NCI-H1436 treated with DMSO at 0.1 percent for 48 hours (cell line): ENCODE results near the gene RABGGTB.
A peak's percentile ranks its signal among the peaks of the same experiment; 100 is the strongest.
"Not testable (repeated sequence)": the region's sequence is repeated elsewhere in the genome, so short reads cannot be mapped to it uniquely, and the experiment has no call there.

Experiments used
- DNase-seq: peaks from one replicate; lab custom pipeline; 2025; lab: John Stamatoyannopoulos, UW

Gene RABGGTB

GRCh38 chr1:75785983-75786853 lies at the start of gene RABGGTB:
TSS of gene RABGGTB (plus strand) at chr1:75786256. CDS start at chr1:75786272, 16 bp downstream.
- peak; percentile 83 for DNase-seq

DNA sequence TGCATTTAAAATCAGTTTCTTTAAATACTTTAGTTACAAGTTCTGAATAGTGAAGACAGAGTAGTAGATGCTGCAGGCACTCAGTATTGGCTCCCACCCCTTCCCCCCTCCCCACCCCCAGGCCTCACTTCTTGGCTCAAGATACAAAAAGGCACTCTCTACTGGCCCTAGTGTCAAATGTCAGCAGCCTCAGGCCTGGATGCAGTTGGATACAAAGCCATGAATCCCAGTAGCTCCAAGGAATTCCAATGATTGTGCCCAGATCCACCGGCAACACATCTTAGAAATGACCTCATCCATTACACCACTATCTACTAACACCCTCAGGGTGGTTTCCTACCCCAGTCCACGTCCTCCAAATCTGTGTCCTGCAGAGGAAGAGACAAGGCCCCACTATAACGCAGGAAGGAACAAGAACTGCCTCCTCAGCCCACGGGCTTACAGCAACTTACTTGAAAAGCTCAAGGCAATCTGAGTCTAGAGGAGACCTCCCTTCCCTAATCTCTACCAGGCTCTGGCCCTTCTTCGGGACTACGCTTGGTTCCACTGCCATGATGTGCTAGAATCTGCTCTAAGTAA lies 43.9 kb upstream of the RABGGTB start:
- no peak for DNase-seq

DNA sequence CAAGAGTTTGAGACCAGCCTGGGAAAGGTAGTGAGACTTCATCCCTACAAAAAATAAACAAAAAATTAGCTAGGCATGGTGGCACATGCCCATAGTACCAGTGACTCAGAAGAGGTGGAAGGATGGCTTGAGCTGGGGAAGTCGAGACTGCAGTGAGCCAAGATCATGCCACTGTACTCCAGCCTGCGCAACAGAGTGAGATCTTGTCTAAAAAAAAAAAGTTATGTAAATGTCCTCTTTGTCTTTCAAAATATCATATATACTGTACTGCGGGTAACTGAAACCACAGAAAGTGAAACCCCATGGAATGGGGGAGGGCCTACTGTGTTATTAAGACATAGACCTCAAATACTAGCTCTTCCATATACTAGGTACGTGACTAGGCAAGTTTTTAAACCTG lies 40.8 kb upstream of the RABGGTB start:
- no peak for DNase-seq

DNA sequence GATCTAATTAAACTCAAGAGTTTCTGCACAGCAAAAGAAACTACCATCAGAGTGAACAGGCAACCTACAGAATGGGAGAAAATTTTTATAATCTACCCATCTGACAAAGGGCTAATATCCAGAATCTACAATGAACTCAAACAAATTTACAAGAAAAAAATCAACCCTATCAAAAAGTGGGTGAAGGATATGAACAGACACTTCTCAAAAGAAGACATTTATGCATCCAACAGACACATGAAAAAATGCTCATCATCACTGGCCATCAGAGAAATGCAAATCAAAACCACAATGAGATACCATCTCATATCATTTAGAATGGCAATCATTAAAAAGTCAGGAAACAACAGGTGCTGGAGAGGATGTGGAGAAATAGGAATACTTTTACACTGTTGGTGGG lies 28.8 kb upstream of the RABGGTB start:
- not testable (repeated sequence) for DNase-seq

GRCh38 chr1:75758543-75758942 lies 27.5 kb upstream of the RABGGTB start:
- not testable (repeated sequence) for DNase-seq

DNA sequence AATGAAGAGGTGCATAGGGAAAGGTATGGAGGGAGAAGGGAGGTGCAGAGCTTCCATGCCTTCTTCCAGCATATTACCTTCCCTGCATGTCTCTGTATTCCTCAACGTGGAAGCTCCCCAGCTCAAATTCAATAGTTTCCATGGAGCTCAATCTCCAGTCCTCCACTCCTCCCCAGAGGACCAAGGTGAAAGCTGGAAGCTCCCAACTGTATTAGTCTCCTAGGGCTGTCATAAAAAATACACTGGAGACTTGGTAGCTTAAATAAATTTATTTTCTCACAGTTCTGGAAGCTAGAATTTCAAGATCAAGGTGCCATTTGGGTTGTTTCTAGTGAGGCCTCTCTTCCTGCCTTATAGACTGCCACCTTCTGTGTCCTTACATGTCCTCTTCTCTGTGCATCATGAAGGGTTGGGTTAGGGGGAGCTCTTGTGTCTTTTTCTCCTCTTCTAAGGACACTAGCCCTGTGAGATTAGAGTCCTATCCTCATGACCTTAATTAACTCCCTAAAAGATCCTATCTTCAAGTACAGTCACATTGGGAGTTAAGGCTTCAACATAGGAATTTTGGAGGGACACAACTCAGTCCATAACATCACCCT lies 21.9 kb upstream of the RABGGTB start:
- no peak for DNase-seq

- no peak for DNase-seq
These were observed 20.2 kb upstream of the RABGGTB start for GRCh38 chr1:75765697-75766355.

DNA sequence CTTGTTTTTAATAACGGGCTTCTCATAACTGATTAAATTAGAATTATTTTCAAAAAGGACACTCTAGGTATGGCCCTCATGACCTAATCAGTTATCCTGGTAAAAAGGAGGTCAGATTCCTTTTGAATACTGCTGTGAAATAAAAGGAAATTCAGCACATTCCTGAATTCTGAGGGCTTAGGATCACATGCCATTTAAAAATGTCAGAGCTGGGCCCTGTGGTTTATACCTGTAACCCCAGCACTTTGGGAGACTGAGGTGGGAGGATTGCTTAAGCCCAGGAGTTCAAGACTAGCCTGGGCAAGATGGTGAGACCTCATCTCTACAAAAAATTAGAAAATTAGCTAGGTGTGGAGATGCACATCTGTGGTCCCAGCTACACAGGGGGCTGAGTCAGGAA lies 18.0 kb upstream of the RABGGTB start:
- no peak for DNase-seq

DNA sequence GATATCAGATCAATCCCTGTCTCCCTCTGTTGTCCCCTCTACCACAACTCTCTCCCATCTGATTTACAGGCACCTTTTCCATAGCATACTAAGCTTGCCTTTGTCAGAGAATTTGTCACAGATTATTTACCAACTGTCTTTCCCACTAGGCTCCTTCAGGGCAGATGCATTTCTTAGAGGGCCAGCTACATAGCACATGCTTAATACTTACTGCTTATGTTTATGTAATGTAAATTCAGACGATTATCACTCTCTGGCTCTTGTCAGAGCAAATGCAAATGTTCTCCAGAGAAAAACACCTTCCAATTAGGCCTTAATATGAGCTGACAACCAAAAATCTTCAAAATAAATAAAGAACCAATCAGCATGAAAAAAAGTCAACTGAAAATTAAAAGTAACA lies 15.3 kb upstream of the RABGGTB start:
- DNase-seq, result no peak

GRCh38 chr1:75771978-75772377 lies 14.1 kb upstream of the RABGGTB start:
- no peak for DNase-seq

DNA sequence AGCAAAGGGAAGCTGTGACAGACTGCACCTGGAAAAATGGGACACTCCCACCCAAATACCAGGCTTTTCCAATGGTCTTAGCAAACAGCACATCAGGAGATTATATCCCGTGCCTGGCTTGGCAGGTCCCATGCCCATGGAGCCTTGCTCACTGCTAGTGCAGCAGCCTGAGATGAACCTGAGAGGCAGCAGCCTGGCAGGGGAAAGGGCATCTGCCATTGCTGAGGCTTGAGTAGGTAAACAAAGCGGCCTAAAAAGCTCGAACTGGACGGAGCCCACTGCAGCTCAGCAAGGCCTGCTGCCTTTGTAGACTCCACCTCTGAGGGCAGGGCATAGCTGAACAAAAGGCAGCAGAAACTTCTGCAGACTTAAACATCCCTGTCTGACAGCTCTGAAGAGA lies 8.2 kb upstream of the RABGGTB start:
- DNase-seq, result not testable (repeated sequence)

DNA sequence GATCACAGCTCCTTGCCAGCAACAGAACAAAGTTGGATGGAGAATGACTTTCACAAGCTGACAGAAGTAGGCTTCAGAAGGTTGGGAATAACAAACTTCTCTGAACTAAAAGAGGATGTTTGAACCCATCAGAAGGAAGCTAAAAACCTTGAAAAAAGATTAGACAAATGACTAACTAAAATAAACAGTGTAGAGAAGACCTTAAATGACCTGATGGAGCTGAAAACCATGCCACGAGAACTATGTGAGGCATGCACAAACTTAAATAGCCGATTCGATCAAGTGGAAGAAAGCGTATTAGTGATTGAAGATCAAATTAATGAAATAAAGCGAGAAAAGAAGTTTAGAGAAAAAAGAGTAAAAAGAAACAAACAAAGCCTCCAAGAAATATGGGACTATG lies 7.4 kb upstream of the RABGGTB start:
- not testable (repeated sequence) for DNase-seq

GRCh38 chr1:75780183-75780582 lies 5.9 kb upstream of the RABGGTB start:
- DNase-seq, result not testable (repeated sequence)

- not testable (repeated sequence) for DNase-seq
These were observed 2.1 kb upstream of the RABGGTB start for GRCh38 chr1:75783920-75784319.

- no peak for DNase-seq
These were observed 605 bp upstream of the RABGGTB start for GRCh38 chr1:75785320-75785982.

DNA sequence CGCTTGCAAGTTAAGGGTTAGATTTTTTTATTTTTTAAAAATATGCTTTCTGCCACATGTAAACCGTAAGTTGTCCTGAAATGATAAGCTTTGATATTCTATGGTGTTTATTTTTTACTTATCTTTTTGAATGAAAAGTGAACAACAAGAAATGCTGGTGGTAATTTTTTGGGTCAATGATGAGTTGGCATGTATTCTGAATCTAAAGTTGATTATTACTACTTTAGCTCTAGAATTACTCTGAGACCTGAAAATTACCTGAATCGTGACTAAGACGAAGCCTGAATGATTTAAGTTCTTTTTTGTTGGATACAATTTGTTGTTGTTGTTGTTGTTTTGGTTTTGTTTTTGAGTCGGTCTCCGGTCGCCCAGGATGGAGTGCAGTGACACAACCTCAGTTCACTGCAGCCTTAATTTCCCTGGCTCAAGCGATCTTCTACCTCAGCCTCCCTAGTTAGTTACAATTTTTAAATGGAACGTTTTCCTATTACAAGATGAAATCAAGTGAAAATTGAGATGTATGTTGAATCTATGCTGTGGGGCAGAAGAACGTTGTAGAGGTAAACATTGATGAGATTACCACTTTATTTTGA lies 941 bp downstream of the RABGGTB start:
- no peak for DNase-seq

DNA sequence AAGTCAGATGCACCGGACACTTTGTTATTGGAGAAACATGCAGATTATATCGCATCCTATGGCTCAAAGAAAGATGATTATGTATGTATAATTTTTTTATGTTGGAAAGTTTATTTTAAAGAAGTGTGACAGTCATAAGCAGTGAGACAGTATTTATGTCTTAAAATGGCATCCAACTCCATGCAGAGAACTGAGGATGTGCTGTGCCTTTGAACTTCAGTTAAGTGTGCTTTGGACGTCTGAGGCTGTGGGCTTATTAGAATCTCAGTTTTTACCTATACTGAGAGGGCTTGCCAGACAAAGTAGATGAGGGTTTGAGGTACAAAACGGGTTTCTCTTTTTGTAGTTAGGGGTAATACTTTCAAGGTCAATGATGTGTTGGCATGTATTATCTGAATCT lies 1.5 kb downstream of the RABGGTB start:
- no peak for DNase-seq

DNA sequence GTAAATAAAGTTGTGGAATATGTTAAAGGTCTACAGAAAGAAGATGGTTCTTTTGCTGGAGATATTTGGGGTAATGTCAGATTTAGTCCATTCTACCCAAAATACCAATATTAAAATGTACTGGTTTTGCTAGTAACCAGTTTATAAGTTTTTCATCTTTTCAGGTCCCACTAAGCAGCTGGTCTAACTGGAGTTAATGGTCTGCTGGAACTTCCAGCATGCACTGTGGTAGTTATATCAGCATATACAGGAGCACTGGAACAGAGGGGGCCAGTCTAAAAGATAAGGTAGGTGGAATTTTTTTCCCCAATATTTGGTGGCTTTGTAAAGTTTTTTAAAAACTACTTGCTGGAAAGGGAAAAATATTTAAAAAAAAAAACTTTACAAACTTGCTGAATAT lies 3.9 kb downstream of the RABGGTB start:
- DNase-seq, result no peak

DNA sequence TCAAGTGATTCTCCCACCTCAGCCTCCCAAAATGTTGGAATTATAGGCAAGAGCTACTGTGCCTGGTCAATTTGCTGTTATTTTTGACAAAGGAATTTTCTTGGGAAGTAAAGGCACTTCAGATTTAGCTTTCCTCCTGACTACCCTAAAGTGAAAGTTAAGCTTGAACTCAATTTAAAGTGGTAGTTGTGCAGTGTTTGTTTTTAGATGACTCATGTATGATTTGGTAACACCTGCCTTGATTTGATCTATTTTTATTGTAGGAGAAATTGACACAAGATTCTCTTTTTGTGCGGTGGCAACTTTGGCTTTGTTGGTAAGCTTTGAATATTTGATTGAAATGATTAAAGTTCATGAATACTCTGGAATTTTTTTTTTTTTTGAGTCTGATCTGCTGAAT lies 5.0 kb downstream of the RABGGTB start:
- DNase-seq, result no peak

GRCh38 chr1:75792091-75792490 lies 6.0 kb downstream of the RABGGTB start:
- no peak for DNase-seq

GRCh38 chr1:75794382-75794781 lies 8.3 kb downstream of the RABGGTB start:
- no peak for DNase-seq
